ENCODE measurements around the gene SLA2. TPM values are rescaled to one million over a fixed set of nuclear protein-coding genes. Genes with fewer than 3 reads are reported as not detected.

Gene SLA2
- total RNA-seq, 2 experiments from 2014 or later, result 19.9 to 21.3 TPM

GRCh38 chr20:36604952-36605398 lies 41.0 kb downstream of the SLA2 start:
- H3K27me3 ChIP-seq (ENCODE audit: control insufficient read depth in 1 of 2, insufficient read depth in 2 of 2, low read length in 2 of 2), result no peaks in the 10 kb centered on the region
- H3K27ac Mint-ChIP-seq, result peak overlapping the region; percentile 97
- peaks cover 37% of the 10 kb centered on the region for H3K4me1 ChIP-seq (ENCODE audit: insufficient read depth, low read length)
- intact Hi-C loops (cut with DNase I, micrococcal nuclease), result loop anchor here (1.0 to 5.0 kb wide), 7 partner anchors 10 to 167 kb away; partner anchors contain the start of genes DSN1 (in 2 of the 2) and TGIF2 (in 2 of the 2)
- ChIA-PET CTCF (interaction anchor here (1.0 to 4.0 kb wide), 15 partner anchors 11 to 169 kb away, joined by 3 to 68 read pairs (median 6); partner anchors contain the start of genes DSN1, NDRG3, SLA2 and TGIF2), POLR2A (interaction anchor here (0.6 to 4.4 kb wide), 25 partner anchors 9 to 651 kb away, joined by 3 to 121 read pairs (median 7); partner anchors contain the start of genes DSN1, SCAND1, SLA2 and TGIF2)
- no peaks in the 10 kb centered on the region for H3K9me3 Mint-ChIP-seq
- no peak for TF ChIP-seq CTCF (IDR thresholded peaks at IDR 0.05)
- peaks cover 38% of the 10 kb centered on the region for H3K4me1 Mint-ChIP-seq (ENCODE audit: low read depth)
- peak overlapping the region; percentile 98 for H3K4me3 Mint-ChIP-seq
- peak overlapping the region; percentile 93 to 97 for H3K27ac ChIP-seq (ENCODE audit: low read depth in 1 of 2, low read length in 2 of 2)
- ATAC-seq (ENCODE audit: poor library complexity) (peak; percentile 35), DNase-seq (peak in 13 of 14 experiments; percentile 22 to 82 (median 38))
- no peaks in the 10 kb centered on the region for H3K9me3 ChIP-seq (ENCODE audit: control insufficient read depth in 1 of 2, insufficient read depth in 1 of 2, low read length in 2 of 2)
- H3K36me3 Mint-ChIP-seq (ENCODE audit: low read depth), result peaks cover 45% of the 10 kb centered on the region
- H3K36me3 ChIP-seq (ENCODE audit: insufficient read depth, low read length), result peaks cover 23% of the 10 kb centered on the region
- peak overlapping the region; percentile 100 for H3K4me3 ChIP-seq (ENCODE audit: low read length)
- H3K27me3 Mint-ChIP-seq, result no peaks in the 10 kb centered on the region

DNA sequence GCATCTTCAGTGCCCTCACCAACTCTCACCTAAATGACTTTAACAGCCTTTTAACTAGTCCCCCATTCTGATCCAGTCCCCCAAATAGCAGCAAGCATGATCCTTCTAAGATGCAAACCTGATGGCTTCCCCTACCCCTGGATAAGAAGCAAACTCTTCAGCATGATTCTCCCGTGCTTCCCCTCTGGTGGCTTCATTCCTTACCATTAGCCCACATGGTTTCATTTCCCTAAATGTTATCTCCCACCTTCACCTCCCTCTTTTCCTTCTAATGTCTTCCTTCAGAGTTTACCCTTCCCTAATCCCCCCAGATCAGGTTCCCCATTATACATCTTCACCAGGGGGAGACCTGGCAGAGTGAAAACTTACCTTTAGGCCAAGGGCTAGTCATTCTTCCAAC lies 44.5 kb downstream of the SLA2 start:
- DNase-seq (no peak), ATAC-seq (ENCODE audit: poor library complexity) (no peak)
- Histone ChIP-seq H3K4me1 (ENCODE audit: insufficient read depth, low read length) (peaks cover 24% of the 10 kb centered on the region), H3K27ac (ENCODE audit: low read depth in 1 of 2, low read length in 2 of 2) (no peak overlapping the region), H3K27me3 (ENCODE audit: control insufficient read depth in 1 of 2, insufficient read depth in 2 of 2, low read length in 2 of 2) (no peaks in the 10 kb centered on the region), H3K4me3 (ENCODE audit: low read length) (no peak overlapping the region), H3K9me3 (ENCODE audit: control insufficient read depth in 1 of 2, insufficient read depth in 1 of 2, low read length in 2 of 2) (no peaks in the 10 kb centered on the region), H3K36me3 (ENCODE audit: insufficient read depth, low read length) (no peaks in the 10 kb centered on the region)
- ChIA-PET CTCF (interaction anchor here (1.6 kb wide), 1 partner anchor 11 kb away, joined by 4 read pairs; no protein-coding TSS in a partner anchor), POLR2A (interaction anchor here (0.6 kb wide), 1 partner anchor 131 kb away, joined by 3 read pairs; no protein-coding TSS in a partner anchor)
- TF ChIP-seq CTCF (IDR thresholded peaks at IDR 0.05), result no peak
- no peak overlapping the region for H3K4me3 Mint-ChIP-seq
- no peaks in the 10 kb centered on the region for H3K9me3 Mint-ChIP-seq
- H3K27ac Mint-ChIP-seq, result peak overlapping the region; percentile 15
- intact Hi-C loops (cut with DNase I, micrococcal nuclease), result no loop called here
- H3K4me1 Mint-ChIP-seq (ENCODE audit: low read depth), result peaks cover 29% of the 10 kb centered on the region
- peaks cover 17% of the 10 kb centered on the region for H3K36me3 Mint-ChIP-seq (ENCODE audit: low read depth)
- H3K27me3 Mint-ChIP-seq, result no peaks in the 10 kb centered on the region

DNA sequence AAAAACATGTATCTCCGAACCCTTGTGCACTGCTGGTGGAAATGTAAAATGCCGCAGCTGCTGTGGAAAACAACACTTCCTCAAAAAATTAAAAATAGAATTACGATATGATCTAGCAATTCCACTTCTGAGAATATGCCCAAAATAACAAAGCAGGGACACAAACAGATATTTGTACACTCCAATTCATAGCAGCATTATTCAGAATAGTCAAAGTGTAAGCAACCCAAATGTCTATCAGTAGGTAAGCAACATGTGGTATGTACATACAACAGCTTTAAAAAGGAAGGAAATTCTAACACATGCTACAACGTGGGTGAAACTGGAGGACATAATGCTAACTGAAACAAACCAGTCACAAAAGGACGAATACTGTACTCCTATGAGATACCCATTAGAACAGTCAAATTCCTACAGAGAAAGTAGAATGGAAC lies 46.1 kb downstream of the SLA2 start:
- intact Hi-C loops (cut with DNase I, micrococcal nuclease), result loop anchor here in 1 of 2 experiments (10.0 kb wide), 1 partner anchor 395 kb away; no protein-coding TSS in a partner anchor
- ChIA-PET POLR2A (interaction anchor here (1.3 to 7.6 kb wide), 2 partner anchors 25 to 45 kb away, joined by 3 to 115 read pairs; partner anchors contain the start of gene TGIF2), CTCF (interaction anchor here (1.0 to 1.6 kb wide), 2 partner anchors 9 to 13 kb away, joined by 3 to 4 read pairs; no protein-coding TSS in a partner anchor)
- H3K4me1 ChIP-seq (ENCODE audit: insufficient read depth, low read length), result peaks cover 27% of the 10 kb centered on the region
- Mint-ChIP-seq H3K4me1 (ENCODE audit: low read depth) (peaks cover 26% of the 10 kb centered on the region), H3K4me3 (peak overlapping the region; percentile 25), H3K36me3 (ENCODE audit: low read depth) (peaks cover 5% of the 10 kb centered on the region), H3K9me3 (no peaks in the 10 kb centered on the region), H3K27me3 (no peaks in the 10 kb centered on the region), H3K27ac (peak overlapping the region; percentile 61)
- H3K9me3 ChIP-seq (ENCODE audit: control insufficient read depth in 1 of 2, insufficient read depth in 1 of 2, low read length in 2 of 2), result no peaks in the 10 kb centered on the region
- ATAC-seq (ENCODE audit: poor library complexity) (no peak), DNase-seq (no peak)
- H3K4me3 ChIP-seq (ENCODE audit: low read length), result no peak overlapping the region
- no peak for TF ChIP-seq CTCF (IDR thresholded peaks at IDR 0.05)
- no peaks in the 10 kb centered on the region for H3K36me3 ChIP-seq (ENCODE audit: insufficient read depth, low read length)
- no peaks in the 10 kb centered on the region for H3K27me3 ChIP-seq (ENCODE audit: control insufficient read depth in 1 of 2, insufficient read depth in 2 of 2, low read length in 2 of 2)
- no peak overlapping the region for H3K27ac ChIP-seq (ENCODE audit: low read depth in 1 of 2, low read length in 2 of 2)
